NCI-H1105 (cell line): Measurements from ENCODE around the gene DAO.
"Not testable (repeated sequence)": the region's sequence is repeated elsewhere in the genome, so short reads cannot be mapped to it uniquely, and the experiment has no call there.

ENCODE experiments used
- DNase-seq: peaks from one replicate; lab custom pipeline; 2025; lab: John Stamatoyannopoulos, UW

DAO gene

GRCh38 chr12:108850854-108851573, 28.9 kb upstream of the DAO start:
- DNase-seq: no peak

GRCh38 chr12:108852674-108853309, 27.1 kb upstream of the DAO start:
- DNase-seq: no peak

GRCh38 chr12:108853426-108853825, 26.5 kb upstream of the DAO start:
- DNase-seq: no peak

GRCh38 chr12:108853981-108854446, 25.9 kb upstream of the DAO start:
- DNase-seq: no peak

GRCh38 chr12:108854451-108855283, 25.2 kb upstream of the DAO start:
- no peak for DNase-seq

- no peak for DNase-seq
Measured at GRCh38 chr12:108855284-108856169, 24.4 kb upstream of the DAO start.

- DNase-seq: no peak
Measured at GRCh38 chr12:108856170-108856427, 23.8 kb upstream of the DAO start.

GRCh38 chr12:108856428-108857157, 23.3 kb upstream of the DAO start:
- DNase-seq: no peak

GRCh38 chr12:108857158-108857407, 22.8 kb upstream of the DAO start:
- DNase-seq: no peak

GRCh38 chr12:108858311-108859074, 21.4 kb upstream of the DAO start:
- DNase-seq: no peak

- DNase-seq: not testable (repeated sequence)
Measured at GRCh38 chr12:108859141-108859922, 20.6 kb upstream of the DAO start.

- no peak for DNase-seq
Measured at GRCh38 chr12:108859923-108860291, 20.0 kb upstream of the DAO start.

- no peak for DNase-seq
Measured at GRCh38 chr12:108860443-108860842, 19.4 kb upstream of the DAO start.

- DNase-seq: no peak
Measured at GRCh38 chr12:108861878-108862587, 17.9 kb upstream of the DAO start.

GRCh38 chr12:108862588-108862959, 17.3 kb upstream of the DAO start:
- DNase-seq: no peak

GRCh38 chr12:108865169-108865568, 14.7 kb upstream of the DAO start:
- DNase-seq: no peak

GRCh38 chr12:108866083-108866482, 13.8 kb upstream of the DAO start:
- not testable (repeated sequence) for DNase-seq

- no peak for DNase-seq
Measured at GRCh38 chr12:108868781-108869180, 11.1 kb upstream of the DAO start.

- DNase-seq: no peak
Measured at GRCh38 chr12:108875280-108875679, 4.6 kb upstream of the DAO start.
